Stimulated activated CD4-positive, alpha-beta T cell treated with anti-CD3 and anti-CD28 coated beads, Interleukin-4, amount 100 ng/mL, for 24 hours (primary cell): ENCODE data around the gene ZNF117.
A peak's percentile ranks its signal among the peaks of the same experiment; 100 is the strongest.
"Not testable (repeated sequence)": the region's sequence is repeated elsewhere in the genome, so short reads cannot be mapped to it uniquely, and the experiment has no call there.

ENCODE experiments used
- DNase-seq: peaks from one replicate; pipeline ENCODE4 v3.0.0-alpha.2; 2020

Gene ZNF117

GRCh38 chr7:64996305-64996704 is 5.5 kb upstream of the ZNF117 start:
- no peak for DNase-seq

- no peak for DNase-seq
These were observed 3.1 kb upstream of the ZNF117 start for GRCh38 chr7:64993901-64994300.

GRCh38 chr7:64992971-64993370 is 2.1 kb upstream of the ZNF117 start:
- DNase-seq = no peak

DNA sequence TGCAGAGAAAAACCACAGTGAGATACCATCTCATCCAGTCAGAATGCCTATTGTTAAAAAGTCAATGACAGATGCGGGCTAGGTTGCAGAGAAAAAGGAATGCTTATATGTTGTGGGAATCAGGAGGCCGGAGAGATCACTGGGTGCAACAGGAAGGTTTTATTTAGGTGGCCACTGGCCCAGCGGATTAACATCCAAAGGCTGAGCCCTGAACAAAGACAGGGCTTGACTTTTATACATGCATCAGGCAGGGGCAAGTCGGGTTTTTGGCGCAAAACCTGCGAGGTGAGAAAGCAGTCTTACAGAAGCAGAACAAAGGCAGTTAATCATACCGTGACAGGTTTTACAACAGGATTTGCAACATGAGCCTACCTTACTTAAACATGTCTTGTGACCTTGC is 620 bp downstream of the ZNF117 start:
- DNase-seq = no peak

DNA sequence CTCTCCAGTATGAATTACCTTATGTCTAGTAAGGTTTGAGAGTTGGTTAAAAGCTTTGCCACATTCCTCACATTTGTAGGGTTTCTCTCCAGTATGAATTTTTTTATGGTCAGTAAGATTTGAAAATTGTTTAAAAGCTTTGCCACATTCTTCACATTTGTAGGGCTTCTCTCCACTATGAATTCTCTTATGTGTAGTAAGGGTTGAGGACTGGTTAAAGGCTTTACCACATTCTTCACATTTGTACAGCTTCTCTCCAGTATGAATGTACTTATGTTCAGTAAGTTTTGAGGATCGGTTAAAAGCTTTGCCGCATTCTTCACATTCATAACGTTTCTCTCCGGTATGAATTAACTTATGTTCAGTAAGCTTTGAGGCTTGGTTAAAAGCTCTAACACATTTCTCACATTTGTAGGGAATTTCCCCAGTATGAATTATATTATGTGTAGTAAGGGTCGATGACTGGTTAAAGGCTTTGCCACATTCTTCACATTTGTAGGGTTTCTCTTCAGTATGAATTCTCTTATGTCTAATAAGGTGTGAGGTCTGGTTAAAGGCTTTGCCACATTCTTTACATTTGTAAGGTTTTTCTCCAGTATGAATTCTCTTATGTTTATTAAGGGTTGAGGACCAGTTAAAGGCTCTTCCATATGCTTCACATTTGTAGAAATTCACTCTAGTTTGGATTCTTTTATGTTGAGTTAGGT is 12.2 kb downstream of the ZNF117 start:
- DNase-seq = no peak

DNA sequence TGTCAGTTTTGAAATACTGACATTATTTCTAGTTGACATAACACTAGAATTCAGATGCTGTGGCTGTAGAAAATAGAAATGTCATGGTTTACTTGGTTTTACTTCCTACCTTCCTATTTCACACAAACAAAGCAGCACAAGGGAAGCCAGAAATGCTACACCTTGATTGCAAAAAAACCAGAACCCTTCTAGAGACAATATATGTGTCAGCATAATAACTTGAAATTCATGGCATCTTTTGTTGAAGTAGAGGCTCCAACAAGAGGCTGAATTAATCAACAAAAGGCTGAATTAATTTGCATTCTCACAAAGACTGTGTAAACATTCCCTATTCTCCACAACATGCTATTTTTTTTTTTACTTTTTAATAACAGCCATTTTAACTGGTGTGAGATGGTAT is 25.2 kb downstream of the ZNF117 start:
- no peak for DNase-seq

GRCh38 chr7:64959072-64959747 is 31.6 kb downstream of the ZNF117 start:
- DNase-seq = no peak

- peak; percentile 10 for DNase-seq
These were observed 39.5 kb downstream of the ZNF117 start for GRCh38 chr7:64951250-64951848.

GRCh38 chr7:64950673-64951072 is 40.2 kb downstream of the ZNF117 start:
- DNase-seq = not testable (repeated sequence)

DNA sequence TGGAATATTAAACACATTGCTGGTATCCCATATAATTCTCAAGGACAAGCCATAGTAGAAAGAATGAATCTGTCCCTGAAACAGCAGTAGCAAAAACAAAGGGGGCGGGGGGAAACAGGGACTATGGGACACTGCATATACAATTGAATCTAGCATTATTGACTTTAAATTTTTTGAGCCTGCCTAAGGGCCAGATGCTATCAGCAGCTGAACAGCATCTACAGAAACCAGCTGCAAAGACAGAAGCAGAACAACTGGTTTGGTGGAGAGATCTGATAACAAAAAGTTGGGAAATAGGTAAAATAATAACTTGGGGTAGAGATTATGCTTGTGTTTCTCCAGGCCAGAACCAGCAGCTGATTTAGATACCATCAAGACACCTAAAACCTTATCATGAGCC is 42.1 kb downstream of the ZNF117 start:
- not testable (repeated sequence) for DNase-seq

DNA sequence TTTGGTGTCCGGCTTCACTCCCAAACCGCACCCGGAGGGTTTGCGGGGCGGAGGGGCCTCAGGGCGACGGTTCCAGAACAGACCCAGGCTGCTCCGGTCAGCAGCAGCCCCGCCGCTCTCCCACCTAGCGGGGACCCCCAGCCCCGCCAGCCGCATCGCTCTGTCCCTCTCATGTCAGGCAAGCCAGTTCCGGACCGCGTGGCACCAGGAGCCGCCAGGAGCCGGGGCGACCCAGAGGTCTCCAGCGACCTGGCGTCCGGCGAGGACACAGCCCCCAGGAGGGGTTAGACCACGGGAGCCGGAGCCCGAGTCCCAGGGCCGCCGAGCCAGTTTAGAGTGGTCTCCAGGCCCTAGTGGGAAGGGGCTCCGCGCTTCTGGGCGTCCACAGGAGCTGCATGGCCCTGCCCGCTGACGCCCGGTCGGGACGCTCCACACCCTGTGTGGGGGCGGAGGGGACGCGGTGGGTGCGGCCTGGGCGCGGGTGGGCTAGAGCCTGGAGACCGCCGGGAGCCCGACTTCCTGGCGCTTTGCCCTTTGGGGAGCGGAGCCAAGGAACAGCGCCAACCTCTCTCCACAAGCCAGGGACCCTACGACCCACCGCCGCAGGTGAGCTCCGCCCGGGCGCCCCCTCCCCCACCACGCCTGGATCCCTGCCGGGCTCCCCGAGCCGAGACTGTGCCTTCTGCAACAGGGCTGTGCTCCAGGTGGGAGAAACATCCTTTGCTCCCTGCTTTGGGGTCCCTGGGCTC is 43.4 kb downstream of the ZNF117 start:
- no peak for DNase-seq

DNA sequence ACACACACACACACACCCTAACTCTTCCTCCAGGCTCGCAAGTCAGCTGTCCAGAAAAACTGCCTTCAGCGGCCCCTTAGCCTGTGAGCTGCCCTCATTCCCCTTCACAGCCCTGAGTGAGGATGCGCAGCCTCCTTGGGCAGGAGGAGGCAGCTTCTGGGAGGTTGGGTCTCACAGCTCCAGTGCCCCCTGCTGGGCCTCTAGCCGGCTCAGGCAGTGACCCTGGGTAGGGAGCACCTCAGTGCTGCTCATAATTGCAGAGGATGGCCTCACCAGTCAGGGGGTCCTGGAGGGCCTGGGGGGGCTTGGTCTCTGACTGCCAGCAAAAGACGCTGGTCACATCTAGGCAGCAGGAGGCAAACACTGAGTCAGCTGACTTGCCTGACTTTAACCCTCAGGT is 44.1 kb downstream of the ZNF117 start:
- DNase-seq = peak; percentile 8

DNA sequence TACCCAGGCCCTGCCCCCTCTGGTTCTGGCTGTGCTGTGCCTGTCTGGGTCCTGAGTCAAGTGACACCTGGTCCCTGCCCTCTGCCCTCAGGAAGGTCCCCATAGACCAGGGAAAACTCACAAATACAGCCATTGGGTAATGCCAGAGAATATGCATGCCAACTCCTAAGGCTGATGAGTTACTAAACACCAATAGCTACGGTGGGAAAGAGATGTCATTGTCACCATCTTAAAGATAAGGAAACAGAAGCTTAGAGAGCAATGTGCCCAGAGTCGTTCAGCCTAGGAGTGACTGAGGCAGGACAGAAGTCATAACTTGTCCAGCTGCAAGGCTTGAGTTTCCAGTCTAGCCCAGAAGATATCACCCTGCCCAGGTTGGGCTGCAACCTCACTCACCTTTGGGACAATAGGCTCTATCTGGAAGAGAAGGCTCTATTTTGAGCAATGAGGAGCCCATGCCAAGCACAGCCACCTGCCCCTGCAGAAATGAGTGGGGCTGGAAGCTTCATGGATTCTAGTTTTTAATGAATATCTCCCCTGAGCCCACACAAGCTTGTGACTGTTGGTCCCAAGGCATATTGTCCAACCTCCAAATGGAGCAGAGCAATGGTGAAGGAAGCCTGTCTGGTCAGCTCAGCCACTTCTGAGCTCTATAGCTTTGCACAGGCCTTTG is 45.2 kb downstream of the ZNF117 start:
- no peak for DNase-seq

DNA sequence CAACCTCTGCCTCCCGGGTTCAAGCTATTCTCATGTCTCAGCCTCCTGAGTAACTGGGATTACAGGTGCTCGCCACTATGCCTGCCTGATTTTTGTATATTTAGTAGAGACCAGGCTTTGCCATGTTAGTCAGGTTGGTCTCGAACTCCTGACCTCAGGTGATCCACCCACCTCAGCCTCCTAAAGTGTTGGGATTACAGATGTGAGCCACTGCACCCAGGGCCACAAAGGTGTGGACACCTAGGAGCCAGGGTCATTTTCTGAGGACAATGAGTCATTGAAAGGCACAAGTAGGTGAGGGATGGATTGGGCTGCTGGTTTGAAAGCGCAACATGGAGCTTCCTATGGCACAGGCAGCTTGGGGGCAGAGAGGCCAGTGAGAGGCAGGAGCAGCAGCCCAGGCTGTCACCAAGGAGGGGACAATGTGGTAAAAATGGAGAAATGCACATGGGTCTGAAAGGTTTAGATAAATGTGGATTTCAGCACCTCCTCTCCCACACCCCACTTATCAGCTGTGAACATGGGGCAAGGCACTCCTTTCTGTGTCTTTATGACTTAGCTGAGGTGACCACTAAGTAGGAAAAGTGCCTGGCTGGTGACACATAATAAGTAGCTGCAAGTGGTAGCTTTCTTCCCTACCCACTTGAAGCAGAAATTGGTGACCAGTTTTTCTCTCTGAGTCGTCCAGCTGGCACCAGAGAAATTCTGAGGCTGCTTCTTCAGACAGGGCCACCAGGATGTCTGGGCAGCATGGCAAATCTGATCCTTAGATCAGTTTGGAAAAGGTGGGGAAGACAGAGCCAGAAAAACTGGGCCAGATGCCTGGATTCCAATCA is 46.0 kb downstream of the ZNF117 start:
- DNase-seq = not testable (repeated sequence)

- not testable (repeated sequence) for DNase-seq
These were observed 50.8 kb downstream of the ZNF117 start for GRCh38 chr7:64940021-64940420.

- no peak for DNase-seq
These were observed 52.3 kb downstream of the ZNF117 start for GRCh38 chr7:64938540-64938939.

GRCh38 chr7:64934478-64934877 is 56.4 kb downstream of the ZNF117 start:
- DNase-seq = no peak

DNA sequence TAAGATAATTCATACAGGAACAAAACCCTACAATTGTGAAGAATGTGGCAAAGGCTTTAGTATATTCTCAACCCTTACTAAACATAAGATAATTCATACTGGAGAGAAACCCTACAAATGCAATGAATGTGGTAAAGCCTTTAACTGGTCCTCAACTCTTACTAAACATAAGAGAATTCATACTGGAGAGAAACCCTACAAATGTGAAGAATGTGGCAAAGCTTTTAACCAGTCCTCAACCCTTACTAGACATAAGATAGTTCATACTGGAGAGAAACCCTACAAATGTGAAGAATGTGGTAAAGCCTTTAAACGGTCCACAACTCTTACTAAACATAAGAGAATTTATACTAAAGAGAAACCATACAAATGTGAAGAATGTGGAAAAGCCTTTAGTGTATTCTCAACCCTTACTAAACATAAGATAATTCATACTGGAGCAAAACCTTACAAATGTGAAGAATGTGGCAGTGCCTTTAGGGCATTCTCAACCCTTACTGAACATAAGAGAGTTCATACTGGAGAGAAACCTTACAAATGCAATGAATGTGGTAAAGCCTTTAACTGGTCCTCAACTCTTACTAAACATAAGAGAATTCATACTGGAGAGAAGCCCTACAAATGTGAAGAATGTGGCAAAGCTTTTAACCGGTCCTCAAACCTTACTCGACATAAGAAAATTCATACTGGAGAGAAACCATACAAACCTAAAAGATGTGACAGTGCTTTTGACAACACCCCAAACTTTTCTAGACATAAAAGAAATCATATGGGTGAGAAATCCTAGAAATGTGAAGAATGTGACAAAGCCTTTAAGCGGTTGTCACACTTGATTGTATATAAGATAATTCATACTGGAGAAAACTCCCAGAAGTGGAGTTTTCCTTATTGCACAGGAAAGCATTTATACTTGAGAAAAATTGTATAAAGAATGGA is 62.3 kb downstream of the ZNF117 start:
- not testable (repeated sequence) for DNase-seq
